ENCODE data around the gene CA9.

- no peak for TF ChIP-seq CTCF (IDR thresholded peaks at IDR 0.05; ENCODE audit: poor library complexity)
- TF ChIP-seq EZH2 (IDR thresholded peaks at IDR 0.05; ENCODE audit: borderline replicate concordance): no peak
- no peak for TF ChIP-seq EZH2phosphoT487 (IDR thresholded peaks at IDR 0.05; ENCODE audit: low read depth, severe bottlenecking, unreplicated experiment)
Observed at GRCh38 chr9:35639631-35640030, 34.1 kb upstream of the CA9 start.
